Spleen (tissue), 7 donors: ENCODE measurements around the gene DDX51.

Source experiments
- POLR2AphosphoS5 ChIP-seq, 3 donors: sonication (generic); formaldehyde crosslinking; IDR thresholded peaks; one replicate each; pipeline ENCODE4 v1.5.1; 2017; ENCODE audit warnings: antibody characterized with exemption in 3 of 3
- TF ChIP-seq, protein P1 (sequence below), 11 experiments: fragments of 200-600 bp in 7 of 11; fragments of 450-650 bp in 4 of 11; sonication (generic) in 4 of 11; IDR thresholded peaks in 8 of 11; conservative IDR thresholded peaks in 3 of 11; 1 replicate in 7 of 11; 2 replicates in 4 of 11; pipeline versions ENCODE4 v1.4.0 to v1.8.0; 2016 to 2021; ENCODE audit warnings: antibody characterized with exemption in 11 of 11, inconsistent platforms in 4 of 11, mild to moderate bottlenecking in 1 of 11
- donor health status: DM: no; HTN: no; CAD: no; lungs with moderate emphysema.
- donor health status: DM: no; HTN: no; CAD: no.
- donor health status: DM: no; HTN: no; CAD: no.

DNA sequence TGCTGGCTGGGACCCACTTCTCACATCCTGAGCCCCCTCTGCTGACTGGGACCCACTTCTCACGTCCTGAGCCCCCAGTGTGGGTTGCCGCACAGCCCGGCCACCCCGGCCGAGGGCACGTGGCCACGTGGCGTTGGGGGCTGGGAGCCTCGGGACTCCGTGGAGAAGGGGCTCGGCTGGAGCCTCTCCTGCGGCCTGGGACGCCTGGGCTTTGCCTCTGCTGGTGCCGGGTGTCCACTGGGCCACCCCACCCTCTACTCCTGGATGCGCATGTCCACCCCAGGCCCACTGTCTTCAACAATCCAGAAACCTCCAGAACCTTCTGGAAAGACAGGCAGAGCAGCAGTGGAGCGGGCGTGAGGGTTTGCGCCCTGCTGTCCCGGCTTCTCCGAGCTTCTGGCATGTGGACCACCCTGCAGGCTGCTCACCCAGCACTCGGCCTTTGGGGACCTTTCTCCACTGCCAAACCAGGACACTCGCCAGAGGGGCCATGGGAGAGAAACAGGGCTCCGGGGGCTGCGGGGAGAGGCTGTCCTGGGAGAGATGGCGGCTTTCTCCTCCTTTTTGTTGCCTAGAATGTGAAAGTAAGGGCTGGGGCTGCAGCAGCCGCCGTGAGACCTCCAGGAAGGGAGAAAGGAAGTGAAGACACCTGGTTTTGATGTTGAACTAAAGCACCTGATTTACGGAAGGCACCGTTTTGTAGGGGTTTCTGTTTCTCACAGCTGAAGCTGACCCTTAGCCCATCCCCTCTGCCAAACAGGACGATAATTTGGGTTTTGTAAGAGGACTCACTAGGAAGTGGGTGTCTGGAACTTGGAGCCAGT is 30.1 kb upstream of the DDX51 start:
- TF ChIP-seq, protein P1, sequence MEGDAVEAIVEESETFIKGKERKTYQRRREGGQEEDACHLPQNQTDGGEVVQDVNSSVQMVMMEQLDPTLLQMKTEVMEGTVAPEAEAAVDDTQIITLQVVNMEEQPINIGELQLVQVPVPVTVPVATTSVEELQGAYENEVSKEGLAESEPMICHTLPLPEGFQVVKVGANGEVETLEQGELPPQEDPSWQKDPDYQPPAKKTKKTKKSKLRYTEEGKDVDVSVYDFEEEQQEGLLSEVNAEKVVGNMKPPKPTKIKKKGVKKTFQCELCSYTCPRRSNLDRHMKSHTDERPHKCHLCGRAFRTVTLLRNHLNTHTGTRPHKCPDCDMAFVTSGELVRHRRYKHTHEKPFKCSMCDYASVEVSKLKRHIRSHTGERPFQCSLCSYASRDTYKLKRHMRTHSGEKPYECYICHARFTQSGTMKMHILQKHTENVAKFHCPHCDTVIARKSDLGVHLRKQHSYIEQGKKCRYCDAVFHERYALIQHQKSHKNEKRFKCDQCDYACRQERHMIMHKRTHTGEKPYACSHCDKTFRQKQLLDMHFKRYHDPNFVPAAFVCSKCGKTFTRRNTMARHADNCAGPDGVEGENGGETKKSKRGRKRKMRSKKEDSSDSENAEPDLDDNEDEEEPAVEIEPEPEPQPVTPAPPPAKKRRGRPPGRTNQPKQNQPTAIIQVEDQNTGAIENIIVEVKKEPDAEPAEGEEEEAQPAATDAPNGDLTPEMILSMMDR (IDR thresholded peaks at IDR 0.05 in 8 of 11, conservative IDR thresholded peaks at IDR 0.05 in 3 of 11): no peak
- TF ChIP-seq POLR2AphosphoS5 (IDR thresholded peaks at IDR 0.05): no peak
